ENCODE data around the gene LEP.

LEP gene

DNA sequence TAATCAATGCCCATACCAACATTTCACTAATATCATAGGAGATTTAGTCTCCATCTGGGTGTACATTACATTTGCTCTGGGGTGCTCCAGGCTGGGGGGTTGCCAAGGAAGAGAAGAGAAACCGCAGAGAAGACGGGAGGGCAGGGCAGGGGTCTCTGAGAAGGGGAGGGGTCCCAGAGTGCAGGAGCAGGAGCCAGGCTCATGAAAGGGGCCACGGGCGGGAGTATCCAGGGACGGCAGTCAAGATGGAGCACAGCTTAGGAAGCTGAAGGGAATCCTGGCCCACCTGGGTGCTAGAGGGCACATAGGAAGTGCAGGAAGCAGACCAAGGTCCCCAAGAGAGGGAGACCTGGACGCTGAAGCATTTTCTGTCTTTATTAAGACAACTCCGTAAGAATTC lies 2.2 kb downstream of the LEP start:
- Histone ChIP-seq H3K27me3 (ENCODE audit: control insufficient read depth in 1 of 2, insufficient read depth in 2 of 2, low read length in 2 of 2) (peaks cover 0 to 16% of the 10 kb centered on the region in 2 donors), H3K4me3 (ENCODE audit: low read depth in 1 of 2, low read length in 2 of 2) (no peak overlapping the region), H3K4me1 (ENCODE audit: control insufficient read depth in 1 of 2, insufficient read depth in 2 of 2, low read length in 2 of 2) (no peaks in the 10 kb centered on the region), H3K9ac (ENCODE audit: low read depth in 1 of 2, low read length in 2 of 2) (no peak overlapping the region), H3K27ac (ENCODE audit: low read depth, low read length) (no peak overlapping the region), H3K36me3 (ENCODE audit: control insufficient read depth in 1 of 2, insufficient read depth in 2 of 2, low read length in 2 of 2) (no peaks in the 10 kb centered on the region), H3K9me3 (ENCODE audit: control insufficient read depth in 1 of 2, low read length in 2 of 2) (peaks cover 2 to 10% of the 10 kb centered on the region in 2 donors)

DNA sequence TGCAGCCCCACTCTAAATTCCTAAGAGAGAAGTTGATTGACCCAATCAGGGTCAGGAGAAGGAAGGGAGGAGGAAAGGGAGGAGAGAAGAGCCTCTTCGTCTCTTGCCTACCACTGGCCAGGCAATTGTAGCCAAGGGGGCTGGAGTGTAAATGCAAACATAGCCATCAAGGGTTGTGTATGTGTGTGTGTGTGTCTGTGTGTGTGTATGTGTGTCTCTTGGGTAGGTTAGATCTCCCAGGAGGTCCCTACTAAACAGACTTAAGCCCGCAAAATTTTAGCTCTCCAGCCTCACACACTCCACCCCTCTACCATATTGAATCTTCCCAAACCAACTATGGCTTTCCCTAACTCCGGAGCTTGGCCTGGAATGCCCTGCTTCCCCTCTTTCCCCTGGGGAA lies 3.8 kb downstream of the LEP start:
- Histone ChIP-seq H3K36me3 (ENCODE audit: control insufficient read depth in 1 of 2, insufficient read depth in 2 of 2, low read length in 2 of 2) (no peaks in the 10 kb centered on the region), H3K9me3 (ENCODE audit: control insufficient read depth in 1 of 2, low read length in 2 of 2) (peaks cover 0 to 2% of the 10 kb centered on the region in 2 donors), H3K4me3 (ENCODE audit: low read depth in 1 of 2, low read length in 2 of 2) (no peak overlapping the region), H3K27me3 (ENCODE audit: control insufficient read depth in 1 of 2, insufficient read depth in 2 of 2, low read length in 2 of 2) (peaks cover 0 to 16% of the 10 kb centered on the region in 2 donors), H3K27ac (ENCODE audit: low read depth, low read length) (no peak overlapping the region), H3K9ac (ENCODE audit: low read depth in 1 of 2, low read length in 2 of 2) (no peak overlapping the region), H3K4me1 (ENCODE audit: control insufficient read depth in 1 of 2, insufficient read depth in 2 of 2, low read length in 2 of 2) (no peaks in the 10 kb centered on the region)

DNA sequence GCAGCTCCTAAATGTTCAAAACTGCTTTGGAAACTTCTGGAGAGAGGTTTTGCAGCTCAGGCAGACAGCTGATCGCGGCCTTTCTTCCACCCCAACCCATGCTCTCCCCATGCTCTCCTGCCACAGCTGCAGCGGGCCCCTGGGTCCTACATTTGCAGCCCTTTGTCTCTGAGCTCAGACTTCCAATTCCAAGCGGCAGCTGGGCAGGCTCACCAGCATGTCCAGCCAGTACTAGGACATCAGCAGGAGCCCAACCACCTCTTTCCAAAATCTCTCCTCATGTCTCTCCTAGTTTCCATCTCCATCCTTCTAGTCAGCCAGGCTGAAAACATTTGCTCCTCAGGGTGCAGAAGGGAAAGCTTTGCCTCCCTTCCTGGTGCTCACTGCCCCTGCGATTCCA lies 6.0 kb downstream of the LEP start:
- no peaks in the 10 kb centered on the region for H3K9me3 ChIP-seq (ENCODE audit: control insufficient read depth in 1 of 2, low read length in 2 of 2)
- peaks cover 0 to 6% of the 10 kb centered on the region in 2 donors for H3K27me3 ChIP-seq (ENCODE audit: control insufficient read depth in 1 of 2, insufficient read depth in 2 of 2, low read length in 2 of 2)
- H3K4me3 ChIP-seq (ENCODE audit: low read depth in 1 of 2, low read length in 2 of 2), result no peak overlapping the region
- no peaks in the 10 kb centered on the region for H3K36me3 ChIP-seq (ENCODE audit: control insufficient read depth in 1 of 2, insufficient read depth in 2 of 2, low read length in 2 of 2)
- H3K9ac ChIP-seq (ENCODE audit: low read depth in 1 of 2, low read length in 2 of 2), result no peak overlapping the region
- H3K4me1 ChIP-seq (ENCODE audit: control insufficient read depth in 1 of 2, insufficient read depth in 2 of 2, low read length in 2 of 2), result no peaks in the 10 kb centered on the region
- no peak overlapping the region for H3K27ac ChIP-seq (ENCODE audit: low read depth, low read length)

DNA sequence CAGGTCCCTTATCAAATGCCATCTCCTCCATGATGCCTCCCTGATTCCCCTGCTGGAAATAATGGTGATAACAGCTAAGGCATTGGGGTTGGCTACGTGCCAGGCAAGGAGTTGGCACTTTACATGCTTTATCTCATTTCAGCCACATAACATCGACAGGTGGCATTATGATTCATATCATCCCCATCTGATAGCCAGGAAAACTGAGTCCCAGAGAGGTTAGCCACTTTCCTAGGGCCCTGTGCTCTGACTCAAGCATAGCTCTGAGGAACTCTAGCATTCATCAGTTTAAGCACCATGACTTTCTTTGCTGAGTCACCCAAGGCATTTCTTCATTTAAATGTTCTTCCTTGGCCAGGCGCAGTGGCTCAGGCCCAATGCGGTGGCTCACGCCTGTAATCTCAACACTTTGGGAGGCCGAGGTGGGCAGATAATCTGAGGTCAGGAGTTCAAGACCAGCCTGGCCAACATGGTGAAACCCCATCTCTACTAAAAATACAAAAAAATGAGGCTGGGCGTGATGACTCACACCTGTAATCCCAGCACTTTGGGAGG lies 6.6 kb downstream of the LEP start:
- no peaks in the 10 kb centered on the region for H3K4me1 ChIP-seq (ENCODE audit: control insufficient read depth in 1 of 2, insufficient read depth in 2 of 2, low read length in 2 of 2)
- H3K4me3 ChIP-seq (ENCODE audit: low read depth in 1 of 2, low read length in 2 of 2), result no peak overlapping the region
- H3K9ac ChIP-seq (ENCODE audit: low read depth in 1 of 2, low read length in 2 of 2), result no peak overlapping the region
- H3K27ac ChIP-seq (ENCODE audit: low read depth, low read length), result no peak overlapping the region
- no peaks in the 10 kb centered on the region for H3K9me3 ChIP-seq (ENCODE audit: control insufficient read depth in 1 of 2, low read length in 2 of 2)
- no peaks in the 10 kb centered on the region for H3K36me3 ChIP-seq (ENCODE audit: control insufficient read depth in 1 of 2, insufficient read depth in 2 of 2, low read length in 2 of 2)
- H3K27me3 ChIP-seq (ENCODE audit: control insufficient read depth in 1 of 2, insufficient read depth in 2 of 2, low read length in 2 of 2), result peaks cover 0 to under 1% of the 10 kb centered on the region in 2 donors

DNA sequence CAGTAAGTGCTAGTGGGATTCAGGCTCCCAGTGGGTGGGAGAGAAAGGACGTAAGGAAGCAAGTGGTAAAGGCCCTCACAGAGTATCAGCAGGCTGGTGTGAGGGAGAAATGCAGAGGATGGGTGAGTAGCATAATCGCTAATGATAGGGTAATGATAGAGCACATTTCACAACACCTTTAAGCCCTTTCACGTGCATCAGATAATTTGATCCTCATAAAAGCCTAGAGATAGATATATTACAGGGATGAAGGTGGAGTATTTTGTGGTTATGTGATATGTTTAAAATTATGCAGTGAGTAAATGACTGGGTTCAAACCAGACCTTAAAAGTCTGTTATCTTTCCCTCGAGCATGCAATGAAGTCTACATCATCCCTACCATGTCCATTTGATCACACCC lies 10.3 kb downstream of the LEP start:
- H3K9ac ChIP-seq (ENCODE audit: low read depth in 1 of 2, low read length in 2 of 2), result no peak overlapping the region
- H3K9me3 ChIP-seq (ENCODE audit: control insufficient read depth in 1 of 2, low read length in 2 of 2), result no peaks in the 10 kb centered on the region
- H3K4me1 ChIP-seq (ENCODE audit: control insufficient read depth in 1 of 2, insufficient read depth in 2 of 2, low read length in 2 of 2), result no peaks in the 10 kb centered on the region
- H3K4me3 ChIP-seq (ENCODE audit: low read depth in 1 of 2, low read length in 2 of 2), result no peak overlapping the region
- H3K36me3 ChIP-seq (ENCODE audit: control insufficient read depth in 1 of 2, insufficient read depth in 2 of 2, low read length in 2 of 2), result no peaks in the 10 kb centered on the region
- H3K27me3 ChIP-seq (ENCODE audit: control insufficient read depth in 1 of 2, insufficient read depth in 2 of 2, low read length in 2 of 2), result no peaks in the 10 kb centered on the region
- H3K27ac ChIP-seq (ENCODE audit: low read depth, low read length), result no peak overlapping the region

DNA sequence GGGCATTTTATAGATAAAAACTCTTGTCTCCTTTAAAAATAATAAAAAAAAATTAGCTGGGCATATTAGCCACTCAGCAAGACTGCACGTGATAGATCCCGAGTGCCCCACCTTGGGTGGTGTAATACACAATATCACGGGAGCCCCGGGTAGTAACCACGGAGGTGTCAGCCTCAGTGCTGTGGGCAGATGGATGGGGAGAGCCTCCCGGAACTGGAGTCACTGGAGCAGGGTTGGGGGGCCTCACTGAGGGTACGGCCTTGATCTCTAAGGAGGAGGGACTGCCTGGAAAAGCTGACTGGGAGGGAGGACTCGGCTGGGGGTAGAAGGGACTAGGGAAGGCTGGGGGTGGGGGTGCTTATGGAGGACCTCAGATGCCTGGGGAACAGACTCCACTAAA lies 12.6 kb downstream of the LEP start:
- Histone ChIP-seq H3K27ac (ENCODE audit: low read depth, low read length) (no peak overlapping the region), H3K4me3 (ENCODE audit: low read depth in 1 of 2, low read length in 2 of 2) (no peak overlapping the region), H3K36me3 (ENCODE audit: control insufficient read depth in 1 of 2, insufficient read depth in 2 of 2, low read length in 2 of 2) (no peaks in the 10 kb centered on the region), H3K4me1 (ENCODE audit: control insufficient read depth in 1 of 2, insufficient read depth in 2 of 2, low read length in 2 of 2) (no peaks in the 10 kb centered on the region), H3K27me3 (ENCODE audit: control insufficient read depth in 1 of 2, insufficient read depth in 2 of 2, low read length in 2 of 2) (no peaks in the 10 kb centered on the region), H3K9ac (ENCODE audit: low read depth in 1 of 2, low read length in 2 of 2) (no peak overlapping the region), H3K9me3 (ENCODE audit: control insufficient read depth in 1 of 2, low read length in 2 of 2) (no peaks in the 10 kb centered on the region)

DNA sequence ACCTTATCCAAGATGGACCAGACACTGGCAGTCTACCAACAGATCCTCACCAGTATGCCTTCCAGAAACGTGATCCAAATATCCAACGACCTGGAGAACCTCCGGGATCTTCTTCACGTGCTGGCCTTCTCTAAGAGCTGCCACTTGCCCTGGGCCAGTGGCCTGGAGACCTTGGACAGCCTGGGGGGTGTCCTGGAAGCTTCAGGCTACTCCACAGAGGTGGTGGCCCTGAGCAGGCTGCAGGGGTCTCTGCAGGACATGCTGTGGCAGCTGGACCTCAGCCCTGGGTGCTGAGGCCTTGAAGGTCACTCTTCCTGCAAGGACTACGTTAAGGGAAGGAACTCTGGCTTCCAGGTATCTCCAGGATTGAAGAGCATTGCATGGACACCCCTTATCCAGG lies 13.4 kb downstream of the LEP start:
- Histone ChIP-seq H3K27ac (ENCODE audit: low read depth, low read length) (no peak overlapping the region), H3K4me3 (ENCODE audit: low read depth in 1 of 2, low read length in 2 of 2) (no peak overlapping the region), H3K4me1 (ENCODE audit: control insufficient read depth in 1 of 2, insufficient read depth in 2 of 2, low read length in 2 of 2) (peaks cover 6% of the 10 kb centered on the region in 2 donors), H3K9me3 (ENCODE audit: control insufficient read depth in 1 of 2, low read length in 2 of 2) (no peaks in the 10 kb centered on the region), H3K27me3 (ENCODE audit: control insufficient read depth in 1 of 2, insufficient read depth in 2 of 2, low read length in 2 of 2) (no peaks in the 10 kb centered on the region), H3K9ac (ENCODE audit: low read depth in 1 of 2, low read length in 2 of 2) (no peak overlapping the region), H3K36me3 (ENCODE audit: control insufficient read depth in 1 of 2, insufficient read depth in 2 of 2, low read length in 2 of 2) (no peaks in the 10 kb centered on the region)

DNA sequence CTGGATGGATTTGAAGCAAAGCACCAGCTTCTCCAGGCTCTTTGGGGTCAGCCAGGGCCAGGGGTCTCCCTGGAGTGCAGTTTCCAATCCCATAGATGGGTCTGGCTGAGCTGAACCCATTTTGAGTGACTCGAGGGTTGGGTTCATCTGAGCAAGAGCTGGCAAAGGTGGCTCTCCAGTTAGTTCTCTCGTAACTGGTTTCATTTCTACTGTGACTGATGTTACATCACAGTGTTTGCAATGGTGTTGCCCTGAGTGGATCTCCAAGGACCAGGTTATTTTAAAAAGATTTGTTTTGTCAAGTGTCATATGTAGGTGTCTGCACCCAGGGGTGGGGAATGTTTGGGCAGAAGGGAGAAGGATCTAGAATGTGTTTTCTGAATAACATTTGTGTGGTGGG lies 14.2 kb downstream of the LEP start:
- H3K36me3 ChIP-seq (ENCODE audit: control insufficient read depth in 1 of 2, insufficient read depth in 2 of 2, low read length in 2 of 2), result no peaks in the 10 kb centered on the region
- no peak overlapping the region for H3K27ac ChIP-seq (ENCODE audit: low read depth, low read length)
- peaks cover 12 to 14% of the 10 kb centered on the region in 2 donors for H3K4me1 ChIP-seq (ENCODE audit: control insufficient read depth in 1 of 2, insufficient read depth in 2 of 2, low read length in 2 of 2)
- H3K9me3 ChIP-seq (ENCODE audit: control insufficient read depth in 1 of 2, low read length in 2 of 2), result no peaks in the 10 kb centered on the region
- no peak overlapping the region for H3K9ac ChIP-seq (ENCODE audit: low read depth in 1 of 2, low read length in 2 of 2)
- H3K27me3 ChIP-seq (ENCODE audit: control insufficient read depth in 1 of 2, insufficient read depth in 2 of 2, low read length in 2 of 2), result no peaks in the 10 kb centered on the region
- no peak overlapping the region for H3K4me3 ChIP-seq (ENCODE audit: low read depth in 1 of 2, low read length in 2 of 2)

DNA sequence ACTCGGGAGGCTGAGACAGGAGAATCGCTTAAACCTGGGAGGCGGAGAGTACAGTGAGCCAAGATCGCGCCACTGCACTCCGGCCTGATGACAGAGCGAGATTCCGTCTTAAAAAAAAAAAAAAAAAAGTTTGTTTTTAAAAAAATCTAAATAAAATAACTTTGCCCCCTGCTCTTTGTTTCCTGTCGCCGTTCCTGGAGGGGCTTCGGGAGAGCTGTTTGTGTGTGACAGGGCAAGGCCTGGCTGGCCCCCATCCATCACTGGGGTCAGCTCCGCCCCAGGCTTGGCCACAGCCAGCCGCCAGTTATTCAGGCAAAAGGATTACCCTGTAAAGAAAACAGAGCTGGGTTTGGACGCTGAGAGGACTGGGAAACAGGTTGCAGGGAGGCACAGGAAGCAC lies 16.4 kb downstream of the LEP start:
- Histone ChIP-seq H3K27me3 (ENCODE audit: control insufficient read depth in 1 of 2, insufficient read depth in 2 of 2, low read length in 2 of 2) (no peaks in the 10 kb centered on the region), H3K9ac (ENCODE audit: low read depth in 1 of 2, low read length in 2 of 2) (no peak overlapping the region), H3K27ac (ENCODE audit: low read depth, low read length) (no peak overlapping the region), H3K9me3 (ENCODE audit: control insufficient read depth in 1 of 2, low read length in 2 of 2) (no peaks in the 10 kb centered on the region), H3K4me3 (ENCODE audit: low read depth in 1 of 2, low read length in 2 of 2) (no peak overlapping the region), H3K36me3 (ENCODE audit: control insufficient read depth in 1 of 2, insufficient read depth in 2 of 2, low read length in 2 of 2) (no peaks in the 10 kb centered on the region), H3K4me1 (ENCODE audit: control insufficient read depth in 1 of 2, insufficient read depth in 2 of 2, low read length in 2 of 2) (peaks cover 17 to 21% of the 10 kb centered on the region in 2 donors)

DNA sequence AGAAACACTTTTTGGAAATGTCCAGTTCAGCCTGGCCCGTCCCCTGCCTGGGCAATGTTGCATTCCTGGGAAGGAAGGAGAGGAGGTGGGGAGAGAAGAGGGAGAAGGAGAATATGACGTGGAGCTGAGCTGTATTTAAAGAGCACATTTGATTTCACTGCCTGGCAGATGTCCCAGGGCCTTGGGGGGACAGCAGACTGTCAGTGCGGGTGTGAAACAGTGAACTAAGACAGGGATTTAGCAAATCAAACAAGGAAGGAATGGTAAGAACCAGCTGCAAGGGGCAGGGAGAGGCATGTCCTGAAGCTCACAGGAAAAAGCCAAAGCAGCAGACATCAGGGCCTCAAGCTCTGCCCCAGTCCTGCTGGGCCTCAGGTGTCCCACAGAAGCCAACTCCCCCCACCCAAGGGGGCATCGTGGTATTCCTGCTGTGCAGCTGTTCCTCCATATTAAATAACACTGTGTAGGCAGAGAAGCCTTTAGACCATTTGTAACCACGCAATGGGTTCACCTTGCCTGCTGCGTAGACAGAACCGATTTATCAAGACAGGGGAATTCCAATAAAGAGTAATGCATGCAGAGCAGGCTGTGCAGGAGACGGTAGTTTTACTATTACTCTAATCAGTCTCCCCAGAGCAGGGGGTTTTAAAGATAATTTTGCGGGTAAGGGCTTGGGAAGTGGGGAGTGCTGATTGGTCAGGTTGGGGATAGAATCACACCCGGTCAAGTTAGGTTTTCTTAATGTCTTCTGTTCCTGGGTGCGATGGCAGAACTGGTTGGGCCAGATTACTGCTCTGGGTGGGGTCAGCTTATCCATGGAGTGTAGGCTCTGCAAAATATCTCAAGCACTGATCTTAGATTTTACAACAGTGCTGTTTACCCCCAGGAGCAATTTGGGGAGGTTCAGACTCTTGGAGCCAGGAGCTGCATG lies 18.3 kb downstream of the LEP start:
- Histone ChIP-seq H3K27ac (ENCODE audit: low read depth, low read length) (no peak overlapping the region), H3K36me3 (ENCODE audit: control insufficient read depth in 1 of 2, insufficient read depth in 2 of 2, low read length in 2 of 2) (no peaks in the 10 kb centered on the region), H3K4me1 (ENCODE audit: control insufficient read depth in 1 of 2, insufficient read depth in 2 of 2, low read length in 2 of 2) (peaks cover 26 to 30% of the 10 kb centered on the region in 2 donors), H3K9me3 (ENCODE audit: control insufficient read depth in 1 of 2, low read length in 2 of 2) (no peaks in the 10 kb centered on the region), H3K27me3 (ENCODE audit: control insufficient read depth in 1 of 2, insufficient read depth in 2 of 2, low read length in 2 of 2) (no peaks in the 10 kb centered on the region), H3K4me3 (ENCODE audit: low read depth in 1 of 2, low read length in 2 of 2) (peak overlapping the region in 1 of 2 donors; percentile 36), H3K9ac (ENCODE audit: low read depth in 1 of 2, low read length in 2 of 2) (peak overlapping the region in 1 of 2 donors; percentile 25)
